Panc1 (cell line): ENCODE measurements around the gene CD79A. TPM values are rescaled to one million over a fixed set of nuclear protein-coding genes. Genes with fewer than 3 reads are reported as not detected.

Source experiments
- ATAC-seq: fragments of 200-7000 bp; cut with Tn5 transposase; 2 replicates; pipeline ENCODE4 v1.9.1; 2020; ENCODE audit warnings: mild to moderate bottlenecking, moderate library complexity
- BruUV-seq: library from RNA; stranded (reverse); fragments of 400-500 nt; replicated peaks from 2 replicates; lab custom pipeline; 2021; lab: Mats Ljungman, UMichigan
- CTCF ChIA-PET: fragments of 300-600 bp; sonication (Branson Sonifier 250); formaldehyde crosslinking; loops from one replicate; lab custom pipeline; 2022; ENCODE audit warnings: antibody characterized with exemption; lab: Charles Lee
- POLR2A ChIA-PET: fragments of 300-600 bp; sonication (Branson Sonifier 250); formaldehyde crosslinking; loops from one replicate; lab custom pipeline; 2022; ENCODE audit warnings: antibody characterized with exemption; lab: Charles Lee
- DNase-seq: peaks from one replicate; pipeline ENCODE4 v3.0.0-alpha.2; 2010; ENCODE audit warnings: low read depth, low spot score
- H3K27ac ChIP-seq: 2 replicates; pipeline ENCODE4 v1.5.1; 2011; ENCODE audit warnings: mild to moderate bottlenecking, low read length, inconsistent platforms
- H3K27me3 ChIP-seq: fragments of 200-500 bp; sonication (Bioruptor generic); 2 replicates; pipeline ENCODE4 v1.6.0; 2014; ENCODE audit warnings: low read length, inconsistent platforms; ENCODE audit not compliant: control insufficient read depth, insufficient read depth
- H3K36me3 ChIP-seq: fragments of 200-500 bp; sonication (Bioruptor generic); 2 replicates; pipeline ENCODE4 v1.5.1; 2014; ENCODE audit warnings: inconsistent platforms, mild to moderate bottlenecking, low read length, moderate library complexity; ENCODE audit not compliant: control insufficient read depth, insufficient read depth
- H3K4me1 ChIP-seq: 2 replicates; pipeline ENCODE4 v1.5.1; 2011; ENCODE audit warnings: inconsistent platforms, mild to moderate bottlenecking, low read length, moderate library complexity; ENCODE audit not compliant: control insufficient read depth, insufficient read depth
- H3K4me3 ChIP-seq, 2 experiments: 2 replicates each; pipeline ENCODE4 v1.5.1; 2011 to 2012; ENCODE audit warnings: low read depth in 2 of 2, low read length in 2 of 2, mild to moderate bottlenecking in 2 of 2, inconsistent platforms in 1 of 2, moderate library complexity in 1 of 2
- H3K9me3 ChIP-seq: fragments of 200-500 bp; sonication (Bioruptor generic); 2 replicates; pipeline ENCODE4 v1.5.1; 2014; ENCODE audit warnings: low read depth, mild to moderate bottlenecking, inconsistent platforms, low read length, moderate library complexity; ENCODE audit not compliant: control insufficient read depth, insufficient read depth
- CTCF ChIP-seq: fragments of 450-650 bp; IDR thresholded peaks from 2 replicates; pipeline ENCODE4 v1.5.1; 2017; ENCODE audit warnings: mild to moderate bottlenecking
- POLR2AphosphoS5 ChIP-seq: IDR thresholded peaks from 2 replicates; pipeline ENCODE4 v1.6.1; 2012; ENCODE audit warnings: mild to moderate bottlenecking, low read depth, low read length, moderate library complexity
- REST ChIP-seq, 2 experiments: IDR thresholded peaks; 2 replicates each; pipeline ENCODE4 v1.6.1; 2011 to 2012; ENCODE audit warnings: low read depth in 2 of 2, control low read depth in 1 of 2, low read length in 1 of 2, mild to moderate bottlenecking in 1 of 2, moderate library complexity in 1 of 2; ENCODE audit not compliant: insufficient read depth in 1 of 2
- SIN3A ChIP-seq: IDR thresholded peaks from 2 replicates; pipeline ENCODE4 v1.6.1; 2012; ENCODE audit warnings: low read depth, mild to moderate bottlenecking, low read length, moderate library complexity, borderline replicate concordance; ENCODE audit not compliant: insufficient read depth
- TCF7L2 ChIP-seq: IDR thresholded peaks from 2 replicates; pipeline ENCODE4 v1.6.1; 2011; ENCODE audit warnings: mild to moderate bottlenecking, low read depth, low read length, inconsistent platforms
- in situ Hi-C: cut with HindIII; loops from 2 replicates; pipeline ENCODE4 v1.10.0; 2016; ENCODE audit warnings: low sequenced_read_pairs, low pct_unique_long_range_greater_than_20kb
- intact Hi-C: fragments of 100-400 bp; cut with micrococcal nuclease; formaldehyde crosslinking; loops from one replicate; pipeline ENCODE4 v1.10.0; 2022; ENCODE audit not compliant: unreplicated experiment
- total RNA-seq: library from RNA; stranded (reverse); gene quantifications from one replicate; pipeline ENCODE4 v1.2.1, GENCODE V29; 2021; ENCODE audit not compliant: unreplicated experiment

Gene CD79A
- total RNA-seq, 1 experiment from 2014 or later, result 0.59 TPM

- intact Hi-C loops, result no loop called here
- CTCF ChIA-PET, result no interaction called here
Observed at GRCh38 chr19:41853344-41853743, 23.7 kb upstream of the CD79A start.

GRCh38 chr19:41853768-41854167, 23.3 kb upstream of the CD79A start:
- H3K27ac ChIP-seq, result no peak overlapping the region
- no peak for ATAC-seq
- DNase-seq, result no peak
- intact Hi-C loops (no loop called here), in situ Hi-C loops (no loop called here)
- no peak for TF ChIP-seq CTCF
- no peak for TF ChIP-seq SIN3A
- no peak for TF ChIP-seq REST (IDR thresholded peaks at IDR 0.05; ENCODE audit: insufficient read depth in 1 of 2, low read depth in 2 of 2, low read length in 1 of 2)
- no peak for TF ChIP-seq TCF7L2
- TF ChIP-seq POLR2AphosphoS5, result no peak
- H3K9me3 ChIP-seq, result no peaks in the 10 kb centered on the region
- peaks cover 7% of the 10 kb centered on the region for H3K27me3 ChIP-seq
- H3K4me3 ChIP-seq, result no peak overlapping the region
- H3K4me1 ChIP-seq, result no peaks in the 10 kb centered on the region
- no peaks in the 10 kb centered on the region for H3K36me3 ChIP-seq
- POLR2A ChIA-PET, result no interaction called here
- BruUV-seq, result no TSS peak
- CTCF ChIA-PET, result no interaction called here

More at GRCh38 chr19:41853344-41853743, 23.7 kb upstream of the CD79A start:
- Histone ChIP-seq H3K27me3 (peaks cover 7% of the 10 kb centered on the region), H3K4me1 (no peaks in the 10 kb centered on the region), H3K4me3 (no peak overlapping the region), H3K9me3 (no peaks in the 10 kb centered on the region), H3K36me3 (no peaks in the 10 kb centered on the region), H3K27ac (no peak overlapping the region)
- POLR2A ChIA-PET, result no interaction called here
- in situ Hi-C loops, result no loop called here
- no peak for DNase-seq
- ATAC-seq, result no peak
- TF ChIP-seq TCF7L2, result no peak
- no peak for TF ChIP-seq POLR2AphosphoS5
- no peak for TF ChIP-seq REST (IDR thresholded peaks at IDR 0.05; ENCODE audit: insufficient read depth in 1 of 2, low read depth in 2 of 2, low read length in 1 of 2)
- TF ChIP-seq CTCF, result no peak
- TF ChIP-seq SIN3A, result no peak
- BruUV-seq, result no TSS peak
